Ishikawa (cell line): Measurements from ENCODE around the gene SPIC.

ENCODE experiments used
- CEBPB ChIP-seq: IDR thresholded peaks from 2 replicates; pipeline ENCODE4 v1.6.1; 2012
- CREB1 ChIP-seq: IDR thresholded peaks from 2 replicates; pipeline ENCODE4 v1.6.1; 2012; ENCODE audit warnings: low read depth
- EGR1 ChIP-seq: IDR thresholded peaks from 2 replicates; pipeline ENCODE4 v1.6.1; 2012
- EP300 ChIP-seq: IDR thresholded peaks from 2 replicates; pipeline ENCODE4 v1.6.1; 2012; ENCODE audit warnings: borderline replicate concordance
- FOXM1 ChIP-seq: IDR thresholded peaks from 2 replicates; pipeline ENCODE4 v1.6.1; 2012; ENCODE audit warnings: low read depth, borderline replicate concordance
- NFIC ChIP-seq: IDR thresholded peaks from 2 replicates; pipeline ENCODE4 v1.6.1; 2012
- RAD21 ChIP-seq: IDR thresholded peaks from 2 replicates; pipeline ENCODE4 v1.6.1; 2012; ENCODE audit warnings: low read depth
- TAF1 ChIP-seq: IDR thresholded peaks from 2 replicates; pipeline ENCODE4 v1.6.1; 2012; ENCODE audit warnings: low read depth, mild to moderate bottlenecking
- TCF12 ChIP-seq: IDR thresholded peaks from 2 replicates; pipeline ENCODE4 v1.6.1; 2012; ENCODE audit warnings: low read depth
- TEAD4 ChIP-seq: IDR thresholded peaks from 2 replicates; pipeline ENCODE4 v1.6.1; 2012
- YY1 ChIP-seq: IDR thresholded peaks from 2 replicates; pipeline ENCODE4 v1.6.1; 2012; ENCODE audit warnings: low read depth
- ZBTB7A ChIP-seq: IDR thresholded peaks from 2 replicates; pipeline ENCODE4 v1.6.1; 2012; ENCODE audit warnings: low read depth
- TF ChIP-seq, protein P1 (sequence below): IDR thresholded peaks from 2 replicates; pipeline ENCODE4 v1.6.1; 2012
- TF ChIP-seq, protein P2 (sequence below): IDR thresholded peaks from 2 replicates; pipeline ENCODE4 v1.6.1; 2012; ENCODE audit warnings: low read depth, mild to moderate bottlenecking
- TF ChIP-seq, protein P3 (sequence below): IDR thresholded peaks from 2 replicates; pipeline ENCODE4 v1.6.1; 2012

SPIC gene

DNA sequence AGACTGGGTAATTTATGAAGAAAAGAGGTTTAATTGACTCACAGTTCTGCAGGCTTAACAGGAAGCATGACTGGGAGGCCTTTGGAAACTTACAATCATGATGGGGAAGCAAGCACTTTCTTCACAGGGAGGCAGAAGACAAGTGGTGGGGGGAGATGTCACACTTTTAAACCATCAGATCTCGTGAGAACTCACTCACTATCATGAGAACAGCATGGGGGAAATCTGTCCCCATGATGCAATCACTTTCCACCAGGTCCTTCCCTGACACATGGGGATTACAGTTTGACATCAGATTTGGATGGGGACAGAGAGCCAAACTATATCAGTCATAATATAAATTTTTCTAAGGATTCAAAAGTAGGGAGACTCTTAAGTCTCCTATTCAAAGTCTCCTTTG is 46.0 kb downstream of the SPIC start:
- TF ChIP-seq TAF1 (no peak), RAD21 (no peak), YY1 (no peak), FOXM1 (no peak), CEBPB (no peak), ZBTB7A (no peak), EP300 (no peak), TEAD4 (no peak), EGR1 (no peak), NFIC (no peak), TCF12 (no peak), CREB1 (no peak)
- TF ChIP-seq, protein P1, sequence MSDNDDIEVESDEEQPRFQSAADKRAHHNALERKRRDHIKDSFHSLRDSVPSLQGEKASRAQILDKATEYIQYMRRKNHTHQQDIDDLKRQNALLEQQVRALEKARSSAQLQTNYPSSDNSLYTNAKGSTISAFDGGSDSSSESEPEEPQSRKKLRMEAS, result no peak
- TF ChIP-seq, protein P2, sequence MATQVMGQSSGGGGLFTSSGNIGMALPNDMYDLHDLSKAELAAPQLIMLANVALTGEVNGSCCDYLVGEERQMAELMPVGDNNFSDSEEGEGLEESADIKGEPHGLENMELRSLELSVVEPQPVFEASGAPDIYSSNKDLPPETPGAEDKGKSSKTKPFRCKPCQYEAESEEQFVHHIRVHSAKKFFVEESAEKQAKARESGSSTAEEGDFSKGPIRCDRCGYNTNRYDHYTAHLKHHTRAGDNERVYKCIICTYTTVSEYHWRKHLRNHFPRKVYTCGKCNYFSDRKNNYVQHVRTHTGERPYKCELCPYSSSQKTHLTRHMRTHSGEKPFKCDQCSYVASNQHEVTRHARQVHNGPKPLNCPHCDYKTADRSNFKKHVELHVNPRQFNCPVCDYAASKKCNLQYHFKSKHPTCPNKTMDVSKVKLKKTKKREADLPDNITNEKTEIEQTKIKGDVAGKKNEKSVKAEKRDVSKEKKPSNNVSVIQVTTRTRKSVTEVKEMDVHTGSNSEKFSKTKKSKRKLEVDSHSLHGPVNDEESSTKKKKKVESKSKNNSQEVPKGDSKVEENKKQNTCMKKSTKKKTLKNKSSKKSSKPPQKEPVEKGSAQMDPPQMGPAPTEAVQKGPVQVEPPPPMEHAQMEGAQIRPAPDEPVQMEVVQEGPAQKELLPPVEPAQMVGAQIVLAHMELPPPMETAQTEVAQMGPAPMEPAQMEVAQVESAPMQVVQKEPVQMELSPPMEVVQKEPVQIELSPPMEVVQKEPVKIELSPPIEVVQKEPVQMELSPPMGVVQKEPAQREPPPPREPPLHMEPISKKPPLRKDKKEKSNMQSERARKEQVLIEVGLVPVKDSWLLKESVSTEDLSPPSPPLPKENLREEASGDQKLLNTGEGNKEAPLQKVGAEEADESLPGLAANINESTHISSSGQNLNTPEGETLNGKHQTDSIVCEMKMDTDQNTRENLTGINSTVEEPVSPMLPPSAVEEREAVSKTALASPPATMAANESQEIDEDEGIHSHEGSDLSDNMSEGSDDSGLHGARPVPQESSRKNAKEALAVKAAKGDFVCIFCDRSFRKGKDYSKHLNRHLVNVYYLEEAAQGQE, result no peak
- TF ChIP-seq, protein P3, sequence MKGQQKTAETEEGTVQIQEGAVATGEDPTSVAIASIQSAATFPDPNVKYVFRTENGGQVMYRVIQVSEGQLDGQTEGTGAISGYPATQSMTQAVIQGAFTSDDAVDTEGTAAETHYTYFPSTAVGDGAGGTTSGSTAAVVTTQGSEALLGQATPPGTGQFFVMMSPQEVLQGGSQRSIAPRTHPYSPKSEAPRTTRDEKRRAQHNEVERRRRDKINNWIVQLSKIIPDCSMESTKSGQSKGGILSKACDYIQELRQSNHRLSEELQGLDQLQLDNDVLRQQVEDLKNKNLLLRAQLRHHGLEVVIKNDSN, result no peak

DNA sequence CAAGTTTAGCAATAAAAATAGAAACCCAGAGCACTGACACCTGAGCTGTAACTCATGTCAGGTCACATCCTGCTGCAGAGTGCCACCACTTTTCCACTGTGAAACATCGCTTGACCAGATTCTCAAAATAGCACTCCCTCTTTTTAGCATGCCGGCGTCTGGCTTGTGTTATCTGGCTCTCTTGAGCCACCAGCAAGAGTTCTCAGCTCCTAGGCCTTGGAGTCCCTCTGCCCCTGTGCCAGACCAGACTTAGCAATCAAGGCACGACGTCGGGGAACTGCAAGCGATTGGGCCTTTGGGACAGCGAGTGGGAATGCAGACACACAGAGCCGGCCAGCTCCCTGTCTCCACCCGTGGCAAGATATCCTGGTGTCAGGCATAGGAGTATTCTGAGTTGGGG is 52.5 kb downstream of the SPIC start:
- TF ChIP-seq TEAD4, result no peak
- TF ChIP-seq CEBPB, result no peak
- TF ChIP-seq, protein P3, result no peak
- no peak for TF ChIP-seq YY1
- no peak for TF ChIP-seq TAF1
- no peak for TF ChIP-seq CREB1
- TF ChIP-seq ZBTB7A, result no peak
- TF ChIP-seq, protein P1, result no peak
- TF ChIP-seq FOXM1, result no peak
- TF ChIP-seq TCF12, result no peak

DNA sequence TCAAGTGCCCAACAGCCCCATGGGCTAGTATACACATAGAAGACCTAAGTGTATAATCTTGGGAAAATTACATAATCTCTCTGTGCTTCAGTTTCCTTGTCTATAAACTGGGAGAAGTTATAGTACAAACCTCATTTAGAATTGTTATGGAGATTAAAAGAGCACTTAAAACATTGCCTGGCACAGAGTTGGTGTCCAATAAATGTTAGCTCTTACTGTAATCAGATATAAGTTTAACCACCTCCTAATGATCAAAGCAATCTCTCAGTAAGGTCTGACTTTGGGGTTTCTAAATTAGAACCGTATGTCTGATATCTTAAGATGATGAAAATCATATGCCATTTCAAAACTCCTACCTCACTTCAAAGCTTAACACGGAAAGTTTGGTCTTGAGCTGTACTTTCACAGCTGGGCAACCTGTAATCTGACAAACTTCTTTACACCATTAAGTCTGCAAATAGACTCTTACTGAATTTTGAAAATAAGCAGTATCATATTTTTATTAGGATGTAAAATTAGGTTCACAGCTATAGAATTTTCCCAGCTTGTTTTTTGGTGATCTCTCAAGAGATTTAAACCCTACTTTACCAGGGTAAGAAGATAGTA is 61.0 kb downstream of the SPIC start:
- TF ChIP-seq ZBTB7A (no peak), FOXM1 (no peak), CREB1 (no peak), RAD21 (no peak), EP300 (no peak), TEAD4 (no peak), YY1 (no peak), EGR1 (no peak), NFIC (no peak), TCF12 (no peak), TAF1 (no peak), CEBPB (no peak)
- TF ChIP-seq, protein P3, result no peak
- TF ChIP-seq, protein P1, result no peak
- TF ChIP-seq, protein P2, result no peak
